GM12878 (cell line): Measurements from ENCODE around the gene OXER1. TPM values are rescaled to one million over a fixed set of nuclear protein-coding genes. Genes with fewer than 3 reads are reported as not detected.

Source experiments
- ATAC-seq: fragments of 200-7000 bp; cut with Tn5 transposase; 3 replicates; pipeline ENCODE4 v1.9.1; 2020; ENCODE audit warnings: mild to moderate bottlenecking, moderate library complexity
- BruUV-seq: library from RNA; stranded (reverse); fragments of 400-500 nt; replicated peaks from 2 replicates; lab custom pipeline; 2021; lab: Mats Ljungman, UMichigan
- CTCF ChIA-PET: fragments of 300-600 bp; sonication (Branson Sonifier 250); formaldehyde crosslinking; extraction: SDS; loops from one replicate; lab custom pipeline; 2021; ENCODE audit warnings: inconsistent platforms; lab: Yijun Ruan, JAX
- POLR2A ChIA-PET: fragments of 350-600 bp; formaldehyde crosslinking; extraction: SDS; loops from one replicate; lab custom pipeline; 2021; ENCODE audit warnings: inconsistent platforms; lab: Charles Lee
- RAD21 ChIA-PET: fragments of 300-600 bp; sonication (Branson Sonifier 250); formaldehyde crosslinking; loops from one replicate; lab custom pipeline; 2023; ENCODE audit warnings: antibody characterized with exemption; ENCODE audit not compliant: unreplicated experiment; lab: Charles Lee
- SMC1A ChIA-PET: fragments of 300-600 bp; sonication (Branson Sonifier 250); formaldehyde crosslinking; loops from one replicate; lab custom pipeline; 2023; ENCODE audit not compliant: unreplicated experiment, uncharacterized antibody; lab: Charles Lee
- DNase-seq: peaks from one replicate; pipeline ENCODE4 v3.0.0-alpha.2; 2011; ENCODE audit warnings: low read depth, low spot score
- FAIRE-seq: peaks from 3 replicates; lab custom pipeline; 2011; peaks lifted over from hg19 to GRCh38; lab: Jason Lieb, UNC
- H2AFZ ChIP-seq: 2 replicates; pipeline ENCODE4 v1.6.0; 2011; ENCODE audit warnings: low read depth, low read length, control low read depth; ENCODE audit not compliant: control insufficient read depth
- H3K27ac ChIP-seq: 2 replicates; pipeline ENCODE4 v1.5.1; 2011; ENCODE audit warnings: control low read depth; ENCODE audit not compliant: control insufficient read depth, insufficient read depth
- H3K27me3 ChIP-seq, 2 experiments: replicated peaks in 1 of 2; 2 replicates each; pipeline versions ENCODE4 v1.6.0 to v1.6.1; 2011; ENCODE audit warnings: low read length in 1 of 2; ENCODE audit not compliant: control insufficient read depth in 2 of 2, insufficient read depth in 2 of 2
- H3K36me3 ChIP-seq, 2 experiments: 2 replicates each; pipeline ENCODE4 v1.5.1; 2011; ENCODE audit warnings: low read length in 1 of 2; ENCODE audit not compliant: control insufficient read depth in 2 of 2, insufficient read depth in 2 of 2
- H3K4me1 ChIP-seq: 2 replicates; pipeline ENCODE4 v1.6.1; 2011; ENCODE audit warnings: mild to moderate bottlenecking, low read length, moderate library complexity, mixed read lengths; ENCODE audit not compliant: control insufficient read depth, insufficient read depth
- H3K4me2 ChIP-seq: 2 replicates; pipeline ENCODE4 v1.6.0; 2011; ENCODE audit warnings: control low read depth; ENCODE audit not compliant: control insufficient read depth, insufficient read depth
- H3K4me3 ChIP-seq: fragments of 200-600 bp; sonication (generic); 2 replicates; pipeline ENCODE4 v1.5.1; 2016
- H3K79me2 ChIP-seq: 2 replicates; pipeline ENCODE4 v1.6.0; 2011; ENCODE audit warnings: low read length; ENCODE audit not compliant: control insufficient read depth, insufficient read depth
- H3K9ac ChIP-seq: 2 replicates; pipeline ENCODE4 v1.8.0; 2011; ENCODE audit warnings: low read length, control low read depth, mixed read lengths; ENCODE audit not compliant: control insufficient read depth, insufficient read depth
- H3K9me3 ChIP-seq: replicated peaks from 3 replicates; pipeline ENCODE4 v1.5.1; 2011; ENCODE audit warnings: mild to moderate bottlenecking, low read length; ENCODE audit not compliant: control insufficient read depth, insufficient read depth
- H4K20me1 ChIP-seq: 2 replicates; pipeline ENCODE4 v1.6.0; 2011; ENCODE audit not compliant: control insufficient read depth, insufficient read depth
- ATF3 ChIP-seq: IDR thresholded peaks from 2 replicates; pipeline ENCODE4 v1.6.1; 2011; ENCODE audit warnings: low read depth, mild to moderate bottlenecking, low read length, moderate library complexity, borderline replicate concordance; ENCODE audit errors: extremely low read depth
- BCLAF1 ChIP-seq: fragments of 450-650 bp; IDR thresholded peaks from 2 replicates; pipeline ENCODE4 v1.6.1; 2017; ENCODE audit warnings: antibody characterized with exemption, mild to moderate bottlenecking, moderate library complexity
- E2F4 ChIP-seq: IDR thresholded peaks from 2 replicates; pipeline ENCODE4 v1.6.1; 2012; ENCODE audit warnings: low read depth, low read length, improper control_type of control experiment
- IRF5 ChIP-seq: fragments of 450-650 bp; IDR thresholded peaks from 2 replicates; pipeline ENCODE4 v1.6.1; 2017; ENCODE audit warnings: borderline replicate concordance
- LARP7 ChIP-seq: fragments of 450-650 bp; IDR thresholded peaks from 2 replicates; pipeline ENCODE4 v1.6.1; 2017; ENCODE audit warnings: mild to moderate bottlenecking
- PBX3 ChIP-seq: IDR thresholded peaks from 2 replicates; pipeline ENCODE4 v1.6.1; 2011; ENCODE audit warnings: mild to moderate bottlenecking, low read depth, low read length, moderate library complexity; ENCODE audit not compliant: insufficient replicate concordance
- SREBF1 ChIP-seq: IDR thresholded peaks from 2 replicates; pipeline ENCODE4 v1.6.1; 2012; ENCODE audit warnings: mild to moderate bottlenecking, low read length
- TCF12 ChIP-seq: IDR thresholded peaks from 2 replicates; pipeline ENCODE4 v1.6.1; 2011; ENCODE audit warnings: low read depth, mild to moderate bottlenecking, low read length
- USF1 ChIP-seq: IDR thresholded peaks from 2 replicates; pipeline ENCODE4 v1.6.1; 2011; ENCODE audit warnings: borderline replicate concordance, low read depth, mild to moderate bottlenecking, moderate library complexity, mixed read lengths, low read length; ENCODE audit not compliant: insufficient read depth; ENCODE audit errors: extremely low read length
- WGBS: methylation state at CpG from one replicate; pipeline ENCODE4 v1.1.6; 2016; ENCODE audit warnings: low lambda C conversion rate; ENCODE audit not compliant: insufficient replicate concordance, insufficient coverage; ENCODE audit errors: missing lambda C conversion rate; 5-methylcytosine and 5-hydroxymethylcytosine counted together
- in situ Hi-C: fragments of 300-500 bp; cut with MboI; formaldehyde crosslinking; loops from 9 replicates; pipeline ENCODE4 v1.14.3; 2018; ENCODE audit warnings: mixed read lengths
- intact Hi-C: fragments of 100-400 bp; cut with micrococcal nuclease; formaldehyde crosslinking; loops from one replicate; pipeline ENCODE4 v1.14.2; 2022; ENCODE audit not compliant: unreplicated experiment
- polyA plus RNA-seq, 11 experiments: library from polyadenylated mRNA; depleted of rRNA in 4 of 11; unstranded in 6 of 11; stranded (reverse) in 5 of 11; fragments of >200 nt; fragmentation: Nextera tagmentation in 4 of 11; fragmentation: Illumina TruSeq in 1 of 11; extraction: Ambion mirVana in 4 of 11; extraction: Trizol in 1 of 11; gene quantifications; 1 replicate in 1 of 11; 2 replicates in 10 of 11; pipeline versions ENCODE4 v1.2.1 to v1.2.3, GENCODE V29; 2011 to 2016; ENCODE audit warnings: inconsistent platforms in 2 of 11, missing spikeins in 2 of 11, low read depth in 1 of 11
- total RNA-seq, 4 experiments: library from RNA; depleted of rRNA in 3 of 4; stranded (reverse); fragments of >200 nt in 3 of 4; fragmentation: Illumina TruSeq in 1 of 4; extraction: Trizol in 1 of 4; gene quantifications; 2 replicates each; pipeline versions ENCODE4 v1.2.1 to v1.2.3, GENCODE V29; 2013 to 2021

Gene OXER1
- total and polyA plus RNA-seq, 10 of the 15 experiments (the other 5 are each of a cell fraction or from before 2014, with no cell fraction given): 0.11 to 8.6 (median 3.3) TPM

GRCh38 chr2:42721898-42722297, 42.0 kb downstream of the OXER1 start:
- Histone ChIP-seq H3K9ac (peak overlapping the region; percentile 38; the same call in 1 of the 2 replicates), H3K27ac (peak overlapping the region; percentile 86), H3K36me3 (peaks cover 0 to 3% of the 10 kb centered on the region in 2 experiments; a peak in 1 of 4 replicates), H4K20me1 (no peaks in the 10 kb centered on the region), H3K9me3 (no peaks in the 10 kb centered on the region), H3K4me2 (peak overlapping the region; percentile 85), H3K79me2 (no peaks in the 10 kb centered on the region), H3K4me1 (peaks cover 19% of the 10 kb centered on the region), H2AFZ (peak overlapping the region; percentile 79), H3K4me3 (peak overlapping the region; percentile 10; the same call in 1 of the 2 replicates), H3K27me3 (no peaks in the 10 kb centered on the region)
- TF ChIP-seq ATF3 (no peak), LARP7 (no peak), IRF5 (no peak), TCF12 (no peak), PBX3 (no peak), BCLAF1 (no peak), SREBF1 (no peak), E2F4 (no peak), USF1 (no peak)
- in situ Hi-C loops (no loop called here), intact Hi-C loops (loop anchor here (1.0 to 5.0 kb wide), 2 partner anchors 32 to 70 kb away; partner anchors contain the start of gene HAAO)
- ChIA-PET CTCF (interaction anchor here (0.6 to 2.0 kb wide), 11 partner anchors 9 to 130 kb away, joined by 3 to 16 read pairs (median 3); partner anchors contain the start of gene HAAO), RAD21 (interaction anchor here (0.8 to 1.9 kb wide), 12 partner anchors 12 to 122 kb away, joined by 3 to 20 read pairs (median 6); partner anchors contain the start of gene HAAO), SMC1A (interaction anchor here (0.6 to 1.9 kb wide), 13 partner anchors 9 to 850 kb away, joined by 3 to 23 read pairs (median 7); partner anchors contain the start of gene HAAO), POLR2A (interaction anchor here (0.6 to 2.0 kb wide), 6 partner anchors 23 to 122 kb away, joined by 3 to 18 read pairs (median 4); no protein-coding TSS in a partner anchor)
- BruUV-seq: no TSS peak
- ATAC-seq (peak; percentile 41), DNase-seq (no peak), FAIRE-seq (no peak)
- WGBS: 53% methylated on average over 2 of the region's 2 CpGs
